Mesodermal cell (in vitro differentiated cells): ENCODE results near the gene NRXN2.
"Not testable (repeated sequence)": the region's sequence is repeated elsewhere in the genome, so short reads cannot be mapped to it uniquely, and the experiment has no call there.

Source experiments
- H3K27ac ChIP-seq: 2 replicates; pipeline ENCODE4 v1.7.0; 2013; ENCODE audit warnings: mild to moderate bottlenecking, low read depth, low read length, moderate library complexity; ENCODE audit not compliant: severe bottlenecking
- H3K36me3 ChIP-seq: 2 replicates; pipeline ENCODE4 v1.7.1; 2013; ENCODE audit warnings: mild to moderate bottlenecking, low read length, moderate library complexity; ENCODE audit not compliant: control insufficient read depth, insufficient read depth
- H3K4me1 ChIP-seq: one replicate; pipeline ENCODE4 v1.7.1; 2013; ENCODE audit warnings: mild to moderate bottlenecking, low read length; ENCODE audit not compliant: insufficient read depth, control insufficient read depth, poor library complexity, severe bottlenecking
- H3K4me3 ChIP-seq: 2 replicates; pipeline ENCODE4 v1.7.0; 2013; ENCODE audit warnings: low read length, control low read depth, mild to moderate bottlenecking; ENCODE audit not compliant: insufficient read depth, poor library complexity, severe bottlenecking; ENCODE audit errors: extremely low read depth
- H3K9me3 ChIP-seq: 2 replicates; pipeline ENCODE4 v1.7.1; 2013; ENCODE audit warnings: mild to moderate bottlenecking, low read length, moderate library complexity; ENCODE audit not compliant: control insufficient read depth
- WGBS, 2 experiments: methylation state at CpG; one replicate each; pipeline ENCODE4 v1.1.5; 2013; ENCODE audit warnings: missing lambda C conversion rate in 2 of 2; ENCODE audit not compliant: insufficient coverage in 2 of 2; 5-methylcytosine and 5-hydroxymethylcytosine counted together

NRXN2 gene

DNA sequence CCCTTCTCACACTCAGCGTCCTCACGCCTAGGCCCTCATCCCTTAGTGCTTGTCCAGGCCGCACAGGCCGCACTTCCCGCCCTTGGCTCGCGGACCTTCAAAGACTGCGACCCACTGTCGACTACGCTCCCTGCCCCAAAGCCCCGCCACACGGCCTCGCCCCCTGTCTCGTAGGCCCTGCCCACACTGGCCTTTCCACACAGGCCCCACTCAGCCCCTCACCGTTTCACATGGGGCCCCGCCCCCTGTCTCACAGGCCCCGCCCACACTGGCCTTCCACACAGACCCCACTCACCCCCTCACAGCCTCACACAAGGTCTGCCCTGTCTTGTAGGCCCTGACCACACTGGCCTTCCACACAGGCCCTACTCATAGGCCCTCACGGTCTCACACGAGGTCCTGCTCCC lies 11.0 kb downstream of the NRXN2 start:
- H3K27ac ChIP-seq, result no peak overlapping the region
- H3K4me3 ChIP-seq, result no peak overlapping the region
- no peaks in the 10 kb centered on the region for H3K9me3 ChIP-seq
- no peaks in the 10 kb centered on the region for H3K36me3 ChIP-seq
- peaks cover 27% of the 10 kb centered on the region for H3K4me1 ChIP-seq
- WGBS, 2 experiments, result 86 to 92% methylated on average over 14 to 19 of the region's 19 CpGs

DNA sequence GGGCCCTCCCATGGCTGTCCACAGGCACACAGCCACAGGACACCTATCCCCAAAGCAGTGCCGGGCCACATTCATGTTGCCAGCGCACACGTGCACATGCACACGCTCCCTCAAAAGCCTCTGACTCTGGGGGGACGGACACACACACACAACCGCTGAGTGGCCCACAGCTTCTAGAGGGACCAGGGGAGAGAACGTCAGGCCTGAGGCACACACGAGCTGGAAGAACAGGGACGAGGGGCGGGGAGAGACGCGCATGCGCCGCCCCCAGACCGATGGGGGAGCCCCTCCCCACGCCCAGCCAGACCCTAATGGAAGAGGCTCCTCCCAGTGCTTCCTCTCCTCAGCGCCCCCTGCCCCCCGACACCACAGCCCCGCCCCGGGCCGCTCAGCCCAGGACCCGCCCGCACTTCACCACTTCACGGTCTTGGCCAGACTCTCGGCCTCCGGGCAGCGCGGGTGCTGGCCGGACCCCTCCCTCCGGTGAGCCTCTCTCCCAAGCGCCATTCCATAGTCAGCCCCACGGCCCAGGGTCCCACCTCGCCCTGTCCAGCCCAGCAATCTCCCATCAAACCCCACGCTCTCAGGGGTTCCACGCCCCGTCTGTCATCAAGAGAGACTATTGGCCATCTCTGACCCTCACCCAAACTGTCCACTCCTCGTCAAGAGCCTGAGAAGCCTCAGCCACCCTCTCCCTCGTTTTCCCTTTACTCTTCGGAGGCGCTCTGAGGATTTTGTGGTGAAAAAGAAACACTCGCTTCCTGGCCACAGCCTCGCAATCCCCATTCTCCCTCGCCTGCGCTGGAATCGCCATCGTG lies 11.7 kb downstream of the NRXN2 start:
- H3K36me3 ChIP-seq, result no peaks in the 10 kb centered on the region
- 61% methylated on average over 27 to 44 of the region's 46 CpGs for WGBS, 2 experiments
- H3K4me3 ChIP-seq, result no peak overlapping the region
- peaks cover 21% of the 10 kb centered on the region for H3K4me1 ChIP-seq
- H3K9me3 ChIP-seq, result no peaks in the 10 kb centered on the region
- H3K27ac ChIP-seq, result no peak overlapping the region

DNA sequence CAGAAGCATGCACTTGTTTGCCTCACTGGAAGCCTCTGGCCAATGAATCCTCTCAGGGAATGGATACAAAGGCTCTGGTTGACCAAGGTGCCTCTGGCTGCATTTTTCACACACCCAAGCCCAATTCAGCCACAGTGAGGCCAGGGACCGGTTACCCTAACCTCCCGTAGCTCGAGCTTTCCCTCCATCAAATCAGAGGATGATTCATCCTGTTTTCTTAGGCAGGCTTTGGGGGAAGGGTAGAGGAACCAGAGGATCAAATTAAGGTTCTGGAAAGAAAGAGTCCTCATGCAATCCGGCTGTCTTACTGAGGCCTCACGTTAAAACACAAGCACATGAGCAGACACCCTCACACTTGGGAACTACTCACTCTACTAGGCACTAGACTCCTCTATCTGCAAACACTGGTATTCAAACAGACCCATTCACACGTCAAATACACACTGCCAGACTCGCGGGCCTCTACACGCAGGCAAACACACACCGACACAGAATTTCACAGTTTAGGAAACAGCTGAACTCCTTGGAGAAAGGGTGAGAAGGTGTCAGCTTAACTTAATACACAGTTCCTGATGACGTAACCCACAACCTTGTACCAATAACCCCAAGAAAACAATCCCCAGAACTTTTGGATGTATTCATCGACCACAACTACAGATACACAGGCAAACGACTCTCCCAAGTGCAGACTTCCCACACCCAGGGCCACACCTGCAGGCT lies 12.4 kb downstream of the NRXN2 start:
- H3K27ac ChIP-seq, result no peak overlapping the region
- peaks cover 17% of the 10 kb centered on the region for H3K4me1 ChIP-seq
- H3K36me3 ChIP-seq, result no peaks in the 10 kb centered on the region
- no peak overlapping the region for H3K4me3 ChIP-seq
- 45 to 76% methylated on average over 4 to 7 of the region's 13 CpGs for WGBS, 2 experiments
- no peaks in the 10 kb centered on the region for H3K9me3 ChIP-seq

DNA sequence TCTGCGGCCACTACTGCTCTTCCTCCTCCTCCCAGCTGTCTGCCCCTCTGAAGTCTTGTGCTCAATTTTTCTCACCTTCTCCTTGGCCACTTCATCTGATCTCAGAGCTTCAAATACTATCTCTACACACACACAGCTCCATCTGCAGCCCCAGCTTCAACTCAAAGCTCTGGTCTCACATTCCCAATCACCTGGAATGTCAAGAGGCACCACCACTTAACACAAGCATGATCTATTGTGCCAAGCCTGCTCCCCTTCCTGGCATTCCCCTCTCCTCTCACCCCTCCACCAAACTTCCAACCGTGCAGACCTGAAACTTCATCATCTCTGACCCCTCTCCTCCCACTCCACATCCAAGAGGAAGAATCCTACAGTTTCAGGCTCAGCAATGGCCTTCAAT lies 17.5 kb downstream of the NRXN2 start:
- Histone ChIP-seq H3K4me3 (no peak overlapping the region), H3K36me3 (no peaks in the 10 kb centered on the region), H3K4me1 (peaks cover 6% of the 10 kb centered on the region), H3K27ac (no peak overlapping the region), H3K9me3 (no peaks in the 10 kb centered on the region)
- WGBS, 2 experiments, result 53 to 56% methylated on average over 2 of the region's 2 CpGs

- no peak overlapping the region for H3K4me3 ChIP-seq
- H3K9me3 ChIP-seq, result no peaks in the 10 kb centered on the region
- 90% methylated on average over 2 of the region's 2 CpGs; no CpG with 5 or more reads in 1 of the 2 experiments for WGBS, 2 experiments
- no peaks in the 10 kb centered on the region for H3K36me3 ChIP-seq
- no peak overlapping the region for H3K27ac ChIP-seq
- H3K4me1 ChIP-seq, result no peaks in the 10 kb centered on the region
Measured at GRCh38 chr11:64703048-64703447, 19.9 kb downstream of the NRXN2 start.

DNA sequence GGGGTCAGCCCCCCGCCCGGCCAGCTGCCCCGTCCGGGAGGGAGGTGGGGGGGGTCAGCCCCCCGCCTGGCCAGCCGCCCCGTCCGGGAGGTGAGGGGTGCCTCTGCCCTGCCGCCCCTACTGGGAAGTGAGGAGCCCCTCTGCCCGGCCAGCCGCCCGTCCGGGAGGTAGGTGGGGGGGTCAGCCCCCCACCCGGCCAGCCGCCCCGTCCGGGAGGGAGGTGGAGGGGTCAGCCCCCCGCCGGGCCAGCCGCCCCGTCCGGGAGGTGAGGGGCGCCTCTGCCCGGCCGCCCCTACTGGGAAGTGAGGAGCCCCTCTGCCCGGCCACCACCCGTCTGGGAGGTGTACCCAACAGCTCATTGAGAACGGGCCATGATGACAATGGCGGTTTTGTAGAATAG lies 21.0 kb downstream of the NRXN2 start:
- not testable (repeated sequence) for H3K4me3 ChIP-seq, H3K4me1 ChIP-seq, H3K9me3 ChIP-seq, H3K36me3 ChIP-seq, H3K27ac ChIP-seq
- WGBS, 2 experiments, result 94% methylated on average over 7 of the region's 29 CpGs; no CpG with 5 or more reads in 1 of the 2 experiments

DNA sequence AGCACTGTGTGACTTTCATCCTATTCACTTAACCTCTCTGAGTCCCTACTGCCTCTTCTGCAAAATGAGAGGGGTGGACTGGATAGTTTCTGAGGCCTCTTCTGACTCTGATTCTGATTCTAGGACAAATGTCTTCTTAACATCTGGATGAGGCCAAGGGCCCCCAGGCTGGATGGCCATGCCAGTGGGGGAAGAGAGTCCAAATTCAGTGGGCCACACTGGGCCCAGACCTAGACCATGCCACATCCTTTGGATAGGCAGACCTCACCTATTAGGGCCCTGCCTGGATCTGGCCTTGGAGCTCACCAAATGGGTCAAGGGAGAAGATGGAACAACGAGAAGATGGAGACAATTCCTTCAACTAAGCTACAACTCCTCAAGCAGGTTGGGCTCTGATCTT lies 24.6 kb downstream of the NRXN2 start:
- no peaks in the 10 kb centered on the region for H3K4me1 ChIP-seq
- no CpG with 5 or more reads among the region's 1 CpG for WGBS, 2 experiments
- H3K9me3 ChIP-seq, result no peaks in the 10 kb centered on the region
- H3K27ac ChIP-seq, result no peak overlapping the region
- H3K36me3 ChIP-seq, result no peaks in the 10 kb centered on the region
- H3K4me3 ChIP-seq, result no peak overlapping the region

GRCh38 chr11:64697663-64698375 lies 25.2 kb downstream of the NRXN2 start:
- H3K9me3 ChIP-seq, result no peaks in the 10 kb centered on the region
- H3K4me1 ChIP-seq, result no peaks in the 10 kb centered on the region
- 74 to 89% methylated on average over 5 of the region's 7 CpGs for WGBS, 2 experiments
- H3K36me3 ChIP-seq, result no peaks in the 10 kb centered on the region
- H3K4me3 ChIP-seq, result no peak overlapping the region
- no peak overlapping the region for H3K27ac ChIP-seq

DNA sequence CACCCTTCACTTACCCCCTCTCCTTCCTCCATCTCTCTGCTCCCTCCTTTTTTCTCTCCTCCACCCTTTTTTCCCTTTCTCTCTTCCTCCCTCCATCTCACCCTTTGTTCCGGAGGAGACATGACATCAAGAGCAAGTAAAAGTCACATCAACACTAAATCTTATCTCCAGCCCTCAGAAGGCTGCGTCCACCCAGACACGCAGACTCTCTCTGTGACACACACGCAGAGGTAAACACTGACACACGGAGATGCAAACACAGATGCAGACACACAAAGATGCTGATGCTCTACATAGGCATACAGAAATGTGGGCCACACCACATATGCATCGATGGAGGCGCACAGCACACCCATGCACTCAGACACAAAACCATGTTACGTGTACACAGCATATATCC lies 27.0 kb downstream of the NRXN2 start:
- Histone ChIP-seq H3K27ac (no peak overlapping the region), H3K4me1 (no peaks in the 10 kb centered on the region), H3K4me3 (no peak overlapping the region), H3K9me3 (no peaks in the 10 kb centered on the region), H3K36me3 (no peaks in the 10 kb centered on the region)
- 85 to 88% methylated on average over 5 to 7 of the region's 8 CpGs for WGBS, 2 experiments

DNA sequence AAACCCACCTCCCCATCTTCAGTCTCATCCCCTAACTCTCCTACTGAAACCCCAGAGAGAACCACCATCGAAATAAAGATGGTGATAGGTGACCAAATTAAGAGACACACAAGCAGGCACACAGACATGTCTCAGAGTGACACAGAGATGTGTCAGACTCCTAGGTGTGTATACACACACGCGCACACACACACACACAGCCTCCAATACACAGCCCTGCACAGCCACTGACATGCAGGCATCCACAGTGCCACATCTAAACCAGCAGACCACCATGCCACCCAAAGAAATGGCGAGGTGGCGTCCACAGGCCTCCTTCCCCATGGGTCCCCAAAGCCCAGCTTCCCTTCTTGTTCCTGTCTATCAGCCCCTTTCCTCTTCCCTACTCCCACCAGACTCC lies 27.4 kb downstream of the NRXN2 start:
- 93 to 100% methylated on average over 4 to 5 of the region's 5 CpGs for WGBS, 2 experiments
- Histone ChIP-seq H3K36me3 (no peaks in the 10 kb centered on the region), H3K4me3 (no peak overlapping the region), H3K27ac (no peak overlapping the region), H3K4me1 (no peaks in the 10 kb centered on the region), H3K9me3 (no peaks in the 10 kb centered on the region)
